Stomach smooth muscle (tissue), 2 donors: ENCODE data around the gene PHACTR3.

Source experiments
- H3K27ac ChIP-seq: one replicate; pipeline ENCODE4 v1.7.0; 2013; ENCODE audit warnings: mild to moderate bottlenecking, low read length, inconsistent platforms
- H3K27me3 ChIP-seq, 2 donors: one replicate each; pipeline ENCODE4 v1.7.0; 2013; ENCODE audit warnings: low read length in 2 of 2; ENCODE audit not compliant: insufficient read depth in 2 of 2, control insufficient read depth in 1 of 2
- H3K36me3 ChIP-seq, 2 donors: one replicate each; pipeline ENCODE4 v1.7.0; 2013; ENCODE audit warnings: low read length in 2 of 2; ENCODE audit not compliant: control insufficient read depth in 2 of 2, insufficient read depth in 2 of 2
- H3K4me1 ChIP-seq: one replicate; pipeline ENCODE4 v1.7.0; 2013; ENCODE audit warnings: low read length; ENCODE audit not compliant: control insufficient read depth, insufficient read depth
- H3K4me3 ChIP-seq, 2 donors: one replicate each; pipeline ENCODE4 v1.7.0; 2013; ENCODE audit warnings: low read length in 2 of 2
- H3K9ac ChIP-seq, 2 donors: one replicate each; pipeline ENCODE4 v1.7.0; 2013; ENCODE audit warnings: low read length in 2 of 2, mild to moderate bottlenecking in 1 of 2
- H3K9me3 ChIP-seq, 2 donors: one replicate each; pipeline ENCODE4 v1.7.0; 2013; ENCODE audit warnings: low read length in 2 of 2; ENCODE audit not compliant: control insufficient read depth in 2 of 2
- donor health status: healthy.
- donor health status: Pancreatic carcinoma.

The PHACTR3 gene

DNA sequence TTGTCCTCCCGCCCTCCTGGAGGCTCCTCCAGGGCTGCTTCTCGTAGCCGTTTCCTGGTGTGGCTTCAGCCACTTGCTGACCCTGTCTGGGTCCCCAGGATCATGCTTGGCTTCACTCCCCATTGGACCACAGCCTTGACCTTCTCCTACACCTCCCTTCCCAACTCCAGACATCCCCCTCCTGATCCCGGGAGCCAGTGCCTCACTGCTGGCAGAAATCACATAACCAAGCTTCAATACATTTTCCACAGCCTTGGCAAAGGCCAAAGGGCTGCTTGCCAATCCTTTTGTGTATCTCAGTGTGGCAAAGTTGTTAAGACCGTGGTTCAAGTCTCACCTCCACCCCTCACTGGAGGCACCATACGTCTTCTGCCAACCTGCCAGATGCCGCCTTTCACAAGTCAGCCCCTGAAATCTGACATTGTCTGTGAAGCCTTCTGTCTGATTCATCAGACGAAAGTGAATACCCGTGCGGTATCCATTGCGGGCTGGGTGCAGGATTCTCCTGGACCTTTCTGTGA lies 60.1 kb downstream of the PHACTR3 start:
- H3K4me3 ChIP-seq: no peak overlapping the region
- H3K9ac ChIP-seq: no peak overlapping the region
- no peaks in the 10 kb centered on the region for H3K36me3 ChIP-seq
- peaks cover 0 to 2% of the 10 kb centered on the region in 2 donors for H3K9me3 ChIP-seq
- no peak overlapping the region for H3K27ac ChIP-seq
- no peaks in the 10 kb centered on the region for H3K4me1 ChIP-seq
- peaks cover 3 to 12% of the 10 kb centered on the region in 2 donors for H3K27me3 ChIP-seq

GRCh38 chr20:59665656-59666555 lies 61.6 kb downstream of the PHACTR3 start:
- H3K27me3 ChIP-seq: peaks cover 3 to 12% of the 10 kb centered on the region in 2 donors
- no peak overlapping the region for H3K27ac ChIP-seq
- no peak overlapping the region for H3K9ac ChIP-seq
- H3K36me3 ChIP-seq: no peaks in the 10 kb centered on the region
- no peak overlapping the region for H3K4me3 ChIP-seq
- peaks cover 4% of the 10 kb centered on the region for H3K4me1 ChIP-seq
- no peaks in the 10 kb centered on the region for H3K9me3 ChIP-seq

DNA sequence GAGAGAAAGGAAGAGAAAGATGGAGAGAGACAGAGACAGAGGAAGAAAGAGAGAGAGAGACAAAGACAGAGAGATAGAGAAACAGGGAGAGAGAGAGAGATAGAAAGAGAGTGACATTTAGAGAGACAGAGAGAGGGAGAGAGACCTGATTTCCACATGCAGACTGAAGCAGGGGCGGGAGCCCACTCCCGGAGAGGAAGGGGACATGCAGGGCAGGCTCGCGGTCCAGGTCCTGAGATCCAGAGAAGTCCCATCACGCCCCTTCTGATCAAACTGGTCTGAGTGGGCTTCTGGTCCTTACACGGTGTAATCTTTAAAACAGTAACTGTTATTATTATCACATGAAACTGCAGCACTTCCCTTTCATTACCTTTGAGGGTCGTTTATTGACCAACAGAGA lies 62.2 kb downstream of the PHACTR3 start:
- Histone ChIP-seq H3K27me3 (peaks cover 2 to 7% of the 10 kb centered on the region in 2 donors), H3K9ac (no peak overlapping the region), H3K9me3 (no peaks in the 10 kb centered on the region), H3K36me3 (no peaks in the 10 kb centered on the region), H3K4me1 (peaks cover 4% of the 10 kb centered on the region), H3K27ac (no peak overlapping the region), H3K4me3 (no peak overlapping the region)

- H3K27me3 ChIP-seq: peaks cover 0 to 10% of the 10 kb centered on the region in 2 donors
- H3K9ac ChIP-seq: no peak overlapping the region
- no peak overlapping the region for H3K4me3 ChIP-seq
- H3K36me3 ChIP-seq: no peaks in the 10 kb centered on the region
- H3K4me1 ChIP-seq: peaks cover 4% of the 10 kb centered on the region
- no peaks in the 10 kb centered on the region for H3K9me3 ChIP-seq
- H3K27ac ChIP-seq: no peak overlapping the region
Observed at GRCh38 chr20:59667131-59667530, 62.8 kb downstream of the PHACTR3 start.

GRCh38 chr20:59667981-59668515 lies 63.7 kb downstream of the PHACTR3 start:
- Histone ChIP-seq H3K4me1 (peaks cover 4% of the 10 kb centered on the region), H3K9ac (no peak overlapping the region), H3K36me3 (no peaks in the 10 kb centered on the region), H3K27me3 (peaks cover 0 to 10% of the 10 kb centered on the region in 2 donors), H3K4me3 (no peak overlapping the region), H3K27ac (no peak overlapping the region), H3K9me3 (no peaks in the 10 kb centered on the region)

GRCh38 chr20:59668926-59669850 lies 64.8 kb downstream of the PHACTR3 start:
- no peaks in the 10 kb centered on the region for H3K36me3 ChIP-seq
- H3K27ac ChIP-seq: no peak overlapping the region
- H3K9me3 ChIP-seq: no peaks in the 10 kb centered on the region
- H3K9ac ChIP-seq: no peak overlapping the region
- H3K27me3 ChIP-seq: peaks cover 0 to 13% of the 10 kb centered on the region in 2 donors
- H3K4me1 ChIP-seq: peaks cover 4% of the 10 kb centered on the region
- no peak overlapping the region for H3K4me3 ChIP-seq

- H3K4me3 ChIP-seq: no peak overlapping the region
- peaks cover 0 to 12% of the 10 kb centered on the region in 2 donors for H3K27me3 ChIP-seq
- peaks cover 4% of the 10 kb centered on the region for H3K4me1 ChIP-seq
- no peak overlapping the region for H3K9ac ChIP-seq
- H3K36me3 ChIP-seq: no peaks in the 10 kb centered on the region
- H3K27ac ChIP-seq: no peak overlapping the region
- no peaks in the 10 kb centered on the region for H3K9me3 ChIP-seq
Observed at GRCh38 chr20:59670786-59671492, 66.6 kb downstream of the PHACTR3 start.

DNA sequence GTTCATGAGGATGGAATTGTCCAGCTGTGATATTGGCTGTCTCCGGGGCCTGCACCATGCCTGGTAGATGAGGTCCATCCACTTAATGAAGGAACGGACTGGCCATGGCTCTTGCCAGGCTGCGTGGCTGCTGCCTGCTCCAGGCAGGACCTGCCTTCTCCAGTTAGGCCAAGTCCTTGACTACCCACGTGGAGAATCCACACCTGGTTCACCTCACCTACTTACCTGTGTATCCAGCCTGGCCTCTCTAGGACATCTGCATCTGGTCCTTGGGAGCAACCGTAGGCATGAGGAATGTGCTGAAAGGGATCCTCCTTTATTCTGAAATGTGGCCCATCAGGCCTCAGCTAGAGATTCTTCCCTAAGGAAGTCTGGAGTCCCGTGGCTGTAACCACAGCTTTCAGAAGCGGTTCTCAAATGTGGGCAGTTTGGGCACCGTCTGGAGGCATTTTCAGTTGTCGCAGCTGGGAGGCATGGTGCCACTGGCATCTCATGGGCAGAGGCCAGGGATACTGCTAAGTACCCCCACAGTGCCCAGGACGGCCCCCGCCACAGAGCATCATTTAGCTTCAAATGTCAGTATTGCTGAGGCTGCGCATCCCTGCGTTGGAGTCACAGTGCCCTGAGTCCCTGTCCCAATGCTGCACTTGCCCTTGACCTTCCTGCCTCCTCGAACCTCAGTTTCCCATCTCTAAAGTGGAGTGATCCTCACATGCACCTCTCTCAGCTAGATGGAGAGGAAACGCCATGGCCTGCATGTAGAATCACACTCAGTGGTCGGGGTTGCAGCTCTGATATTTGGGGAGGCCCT lies 67.5 kb downstream of the PHACTR3 start:
- Histone ChIP-seq H3K4me1 (peaks cover 4% of the 10 kb centered on the region), H3K27ac (no peak overlapping the region), H3K9ac (no peak overlapping the region), H3K36me3 (no peaks in the 10 kb centered on the region), H3K27me3 (peaks cover 0 to 13% of the 10 kb centered on the region in 2 donors), H3K4me3 (no peak overlapping the region), H3K9me3 (no peaks in the 10 kb centered on the region)

DNA sequence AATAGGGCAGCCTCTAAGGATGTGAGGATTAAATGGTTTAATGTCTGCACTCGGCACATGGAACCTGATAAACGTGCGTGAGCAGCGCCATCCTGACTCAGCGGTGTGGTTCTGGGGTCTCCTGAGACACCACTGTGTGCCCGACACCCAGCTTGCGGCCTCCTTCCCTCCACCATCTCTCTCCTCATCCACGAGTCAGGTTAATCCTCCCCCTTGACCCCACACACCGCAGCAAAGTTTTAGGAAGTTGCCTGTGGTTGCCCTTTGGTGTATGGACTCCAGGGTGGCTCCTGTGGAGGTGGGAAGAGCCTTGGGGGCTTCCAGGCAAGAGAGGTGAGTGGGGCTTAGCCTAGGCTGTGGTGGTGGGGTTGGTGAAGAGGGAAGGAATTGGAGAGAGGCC lies 68.2 kb downstream of the PHACTR3 start:
- Histone ChIP-seq H3K9me3 (no peaks in the 10 kb centered on the region), H3K4me1 (peaks cover 4% of the 10 kb centered on the region), H3K27ac (no peak overlapping the region), H3K4me3 (no peak overlapping the region), H3K9ac (no peak overlapping the region), H3K27me3 (peaks cover 0 to 13% of the 10 kb centered on the region in 2 donors), H3K36me3 (no peaks in the 10 kb centered on the region)
